Liver (tissue), 3 donors: Measurements from ENCODE around the gene SH2D2A.

Source experiments
- CTCF ChIP-seq: fragments of 150-350 bp; IDR thresholded peaks from 2 replicates; pipeline ENCODE4 v1.5.1; 2017; ENCODE audit warnings: improper control_type of control experiment, low read depth, low read length; ENCODE audit not compliant: missing input control
- EGR1 ChIP-seq, 2 donors: IDR thresholded peaks; 2 replicates each; pipeline ENCODE4 v1.6.1; 2016 to 2018; ENCODE audit warnings: antibody characterized with exemption in 2 of 2, low read depth in 2 of 2
- FOXA1 ChIP-seq: IDR thresholded peaks from 2 replicates; pipeline ENCODE4 v1.6.1; 2016; ENCODE audit warnings: antibody characterized with exemption
- GABPA ChIP-seq, 2 donors: IDR thresholded peaks in 1 of 2; conservative IDR thresholded peaks in 1 of 2; 2 replicates each; pipeline ENCODE4 v1.6.1; 2016; ENCODE audit warnings: antibody characterized with exemption in 2 of 2, mild to moderate bottlenecking in 1 of 2, moderate library complexity in 1 of 2
- JUND ChIP-seq, 2 donors: IDR thresholded peaks; 2 replicates each; pipeline ENCODE4 v1.6.1; 2016; ENCODE audit warnings: antibody characterized with exemption in 2 of 2
- RAD21 ChIP-seq, 2 donors: IDR thresholded peaks; 2 replicates each; pipeline ENCODE4 v1.6.1; 2016; ENCODE audit warnings: antibody characterized with exemption in 2 of 2, mild to moderate bottlenecking in 2 of 2
- REST ChIP-seq: IDR thresholded peaks from 2 replicates; pipeline ENCODE4 v1.6.1; 2016; ENCODE audit warnings: antibody characterized with exemption, mild to moderate bottlenecking
- ZBTB33 ChIP-seq: IDR thresholded peaks from 2 replicates; pipeline ENCODE4 v1.6.1; 2016; ENCODE audit warnings: antibody characterized with exemption
- donor health status: healthy.
- donor health status: healthy.

GRCh38 chr1:156828400-156829124, 11.9 kb upstream of the SH2D2A start:
- TF ChIP-seq CTCF (no peak), JUND (IDR thresholded peaks at IDR 0.05) (no peak), REST (no peak), FOXA1 (no peak), EGR1 (IDR thresholded peaks at IDR 0.05; ENCODE audit: low read depth in 2 of 2) (no peak), ZBTB33 (no peak), RAD21 (IDR thresholded peaks at IDR 0.05) (no peak), GABPA (IDR thresholded peaks at IDR 0.05 in 1 of 2, conservative IDR thresholded peaks at IDR 0.05 in 1 of 2) (no peak)
